Measurements from ENCODE around the gene MS4A10.
"Not testable (repeated sequence)": the region's sequence is repeated elsewhere in the genome, so short reads cannot be mapped to it uniquely, and the experiment has no call there.

Gene MS4A10

DNA sequence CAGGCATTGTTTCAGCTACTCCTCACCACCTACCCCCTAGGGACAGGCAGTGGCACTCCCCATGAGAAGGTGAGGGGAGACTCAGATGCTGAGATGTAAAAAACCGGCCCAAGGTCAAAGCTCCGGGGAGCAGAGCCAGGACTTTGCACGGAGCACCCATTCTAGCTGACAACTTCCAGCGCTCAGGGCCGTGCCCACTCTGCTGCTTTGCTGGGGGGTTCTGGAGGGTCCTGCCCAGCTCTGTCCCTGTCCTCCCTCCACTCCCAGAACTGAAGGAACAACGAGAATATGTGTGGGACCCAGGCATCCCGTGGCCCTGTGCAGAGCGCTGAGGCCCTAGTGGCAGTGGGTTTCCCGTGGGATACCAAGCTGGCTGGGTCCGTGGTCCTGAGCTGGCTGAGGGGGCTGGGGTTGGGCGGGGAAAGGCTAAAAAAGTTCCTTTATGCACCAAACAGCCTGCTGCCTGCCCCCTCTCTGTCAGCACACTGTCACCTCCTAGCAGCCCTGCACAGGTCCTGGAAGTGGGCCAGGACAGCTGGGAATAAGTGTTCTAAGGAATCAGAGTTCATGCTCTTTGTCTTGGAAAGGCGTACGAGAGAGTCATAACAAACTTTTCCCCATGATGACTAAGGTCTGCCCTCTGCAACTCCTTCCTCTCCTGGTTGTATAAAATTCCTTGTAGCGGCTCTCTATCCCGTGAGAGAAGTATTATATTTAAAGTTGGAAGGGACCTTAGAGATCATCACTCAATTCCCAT, 1.9 kb downstream of the MS4A10 start:
- no peak for DNase-seq (ENCODE audit: low read depth in 2 of 2)

DNA sequence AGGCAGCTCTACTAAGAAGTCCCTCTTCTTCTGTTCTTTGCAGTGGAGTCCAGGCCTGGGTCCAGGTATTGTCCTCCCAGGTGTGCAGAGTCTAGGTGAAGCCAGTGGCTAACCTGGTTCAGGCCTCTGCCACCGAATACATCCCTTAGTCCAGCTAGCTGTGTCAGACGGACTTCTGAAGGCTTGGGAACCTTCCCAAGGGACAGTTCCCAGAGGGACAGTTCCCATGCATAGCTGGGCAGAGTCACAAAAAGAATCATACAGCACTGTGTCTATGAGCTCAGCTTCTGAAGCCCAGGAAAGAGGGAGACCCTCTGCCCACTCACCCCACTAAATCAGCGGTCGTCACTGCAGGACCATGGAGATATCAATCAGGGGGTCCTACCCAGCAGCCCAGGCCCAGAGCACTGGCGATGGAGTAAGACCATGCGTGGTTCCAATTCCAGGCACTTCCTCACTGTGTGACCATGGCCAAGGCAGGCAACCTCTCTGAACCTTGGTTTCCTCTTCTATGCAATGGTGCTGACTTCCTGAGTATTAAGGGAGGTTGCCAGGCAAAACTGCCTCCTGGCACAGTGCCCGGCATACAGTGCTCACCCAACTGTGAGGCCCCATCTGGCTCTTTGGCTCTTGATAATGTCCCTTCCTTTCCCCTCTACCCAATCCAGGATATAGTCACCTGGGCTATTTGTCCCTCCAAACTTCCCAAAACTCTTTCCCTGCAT, 3.4 kb downstream of the MS4A10 start:
- DNase-seq (ENCODE audit: low read depth in 2 of 2), result no peak

DNA sequence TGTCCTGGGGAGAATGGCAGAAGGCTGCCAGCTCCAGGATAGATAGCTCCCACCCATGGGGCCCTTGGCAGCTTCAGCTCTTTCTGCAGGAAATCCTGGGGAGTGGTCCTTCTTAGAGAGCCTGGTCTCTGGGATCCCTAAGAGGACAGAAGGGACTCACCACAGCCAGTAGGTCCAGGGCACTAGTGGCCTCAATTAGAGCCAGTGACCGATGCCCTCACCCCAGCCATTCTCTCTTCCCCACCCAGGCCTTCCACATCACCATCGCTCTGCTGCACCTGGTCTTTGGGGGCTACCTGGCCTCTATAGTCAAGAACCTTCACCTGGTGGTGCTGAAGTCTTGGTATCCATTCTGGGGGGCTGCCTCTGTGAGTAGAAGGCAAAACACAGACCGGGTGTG, 5.6 kb downstream of the MS4A10 start:
- no peak for DNase-seq (ENCODE audit: low read depth in 2 of 2)

DNA sequence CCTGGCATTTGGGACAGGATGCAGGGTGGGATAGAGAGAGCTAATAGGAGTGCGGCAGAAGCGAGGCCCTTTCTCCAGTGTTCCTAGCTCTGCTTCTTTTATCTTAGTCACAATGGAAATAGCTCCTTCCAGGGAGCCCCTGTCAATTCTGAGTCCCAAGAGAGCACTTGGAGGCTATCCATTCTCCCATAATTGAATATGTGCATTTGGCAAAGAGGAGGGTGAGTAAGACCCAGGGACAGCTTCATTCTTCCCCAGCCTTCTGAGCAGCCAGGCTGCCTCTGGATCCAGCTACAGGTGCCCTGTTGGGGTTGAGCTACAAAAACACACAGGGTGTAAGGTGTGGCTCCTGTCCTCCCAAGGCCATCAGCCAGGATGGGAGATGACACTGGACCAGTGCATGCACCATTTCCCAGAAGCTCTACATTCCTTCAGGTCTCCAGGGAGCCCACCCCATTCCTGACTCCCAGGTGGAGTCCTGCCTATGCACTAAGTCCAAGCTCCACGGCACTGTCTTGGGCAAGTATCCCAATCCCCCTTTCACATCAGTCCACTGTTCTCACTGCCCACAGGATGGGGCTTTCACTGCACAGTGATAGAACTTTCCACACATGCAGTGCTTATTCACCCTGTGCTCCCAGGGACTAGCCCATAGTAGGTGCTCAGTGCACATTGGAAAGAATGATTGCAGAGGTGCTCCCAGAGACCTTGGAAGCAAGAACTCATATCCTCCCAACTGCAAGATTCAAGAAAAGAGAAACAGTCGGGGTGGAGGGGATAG, 6.2 kb downstream of the MS4A10 start:
- no peak for DNase-seq (ENCODE audit: low read depth in 2 of 2)

DNA sequence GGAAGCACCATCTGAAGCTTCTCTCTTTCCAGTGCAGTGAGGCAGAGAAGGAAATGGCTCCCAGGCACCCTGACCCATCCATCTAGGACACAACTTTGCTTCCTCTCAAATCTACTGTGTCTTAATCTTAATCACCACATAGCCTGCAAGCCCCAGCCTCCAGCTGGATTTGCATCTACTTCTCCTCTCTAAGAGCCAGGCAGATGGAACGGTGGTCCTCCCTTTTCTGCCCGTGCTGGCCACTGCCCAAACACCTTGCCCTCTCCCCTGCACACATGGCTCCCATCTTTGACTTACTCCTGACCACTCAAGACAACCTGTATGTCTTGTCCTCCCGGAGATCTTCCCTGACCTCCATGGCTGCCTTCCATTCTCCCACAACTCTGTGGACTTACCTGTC, 7.4 kb downstream of the MS4A10 start:
- DNase-seq (ENCODE audit: low read depth in 2 of 2), result no peak

DNA sequence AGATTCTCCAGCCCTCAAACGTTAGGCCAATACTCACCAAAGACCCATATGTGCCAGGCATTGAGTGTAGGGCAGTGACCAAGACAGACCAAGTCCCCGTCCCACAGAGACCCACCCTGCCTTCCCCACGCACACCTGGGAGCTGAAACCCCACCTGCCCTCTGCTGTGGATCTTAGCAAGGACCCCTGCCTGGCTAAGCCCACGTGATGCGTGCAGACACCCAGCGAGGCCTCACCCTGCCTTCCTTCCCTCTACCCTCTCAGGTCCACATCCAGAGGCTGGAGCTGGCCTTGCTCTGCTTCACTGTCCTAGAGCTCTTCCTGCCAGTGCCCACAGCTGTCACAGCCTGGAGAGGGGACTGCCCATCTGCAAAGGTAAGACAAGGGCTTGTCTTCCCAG, 10.2 kb downstream of the MS4A10 start:
- no peak for DNase-seq (ENCODE audit: low read depth in 2 of 2)

DNA sequence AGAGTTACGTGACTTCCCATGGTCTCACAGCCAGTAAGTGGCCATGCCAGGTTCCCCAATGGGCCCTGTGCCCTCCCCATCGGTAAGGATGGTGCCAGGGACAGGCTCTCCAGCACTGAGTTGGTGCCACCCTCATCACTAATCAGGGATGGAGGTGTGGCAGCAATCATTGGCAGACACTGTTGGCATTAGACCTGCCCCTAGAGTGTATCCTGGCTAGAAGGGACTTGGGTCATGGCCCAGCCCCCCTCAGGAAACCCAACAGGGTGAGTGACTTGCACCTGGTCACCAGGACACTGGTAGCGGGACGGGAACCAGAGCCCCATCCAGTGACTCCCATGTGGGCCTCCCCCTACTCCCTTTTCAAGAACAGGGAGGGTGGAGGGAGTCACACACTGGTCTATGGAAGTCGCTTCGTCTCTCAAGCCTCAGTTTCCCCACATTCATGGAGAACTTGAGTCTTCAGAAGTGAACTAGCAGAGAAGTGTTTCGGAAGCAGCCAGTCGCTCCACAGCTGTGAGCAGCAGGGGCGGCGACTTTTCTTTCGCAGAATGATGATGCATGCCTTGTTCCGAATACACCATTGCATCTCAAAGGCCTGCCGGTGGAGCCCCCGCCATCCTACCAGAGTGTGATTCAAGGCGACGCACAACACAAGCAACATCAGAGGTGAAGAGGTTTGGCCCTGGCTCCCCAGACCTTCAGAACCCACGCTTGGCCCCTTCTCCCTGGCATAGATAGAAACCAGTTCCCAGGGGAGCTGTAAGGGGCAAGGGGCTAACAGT, 12.9 kb downstream of the MS4A10 start:
- DNase-seq (ENCODE audit: low read depth in 2 of 2), result no peak

DNA sequence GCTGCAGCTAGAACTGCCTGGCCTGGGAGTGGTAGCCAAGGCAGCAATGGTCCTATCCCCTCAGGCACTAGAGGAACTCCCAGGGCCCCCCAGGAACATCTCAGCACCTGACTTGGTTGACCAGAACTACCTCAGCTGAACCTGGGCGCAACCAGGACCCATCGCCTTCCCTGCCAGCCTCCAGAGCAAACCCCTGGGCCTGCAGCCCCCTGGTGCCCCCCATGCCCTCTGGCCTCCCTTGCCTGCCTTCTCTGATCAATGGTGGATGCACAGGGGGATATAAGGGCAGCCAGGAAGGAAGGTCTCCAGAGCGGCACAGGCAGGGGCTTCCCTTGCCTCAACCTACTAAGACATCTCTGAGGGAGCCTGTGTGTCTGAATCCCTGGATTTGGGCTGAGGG, 13.5 kb downstream of the MS4A10 start:
- no peak for DNase-seq (ENCODE audit: low read depth in 2 of 2)

DNA sequence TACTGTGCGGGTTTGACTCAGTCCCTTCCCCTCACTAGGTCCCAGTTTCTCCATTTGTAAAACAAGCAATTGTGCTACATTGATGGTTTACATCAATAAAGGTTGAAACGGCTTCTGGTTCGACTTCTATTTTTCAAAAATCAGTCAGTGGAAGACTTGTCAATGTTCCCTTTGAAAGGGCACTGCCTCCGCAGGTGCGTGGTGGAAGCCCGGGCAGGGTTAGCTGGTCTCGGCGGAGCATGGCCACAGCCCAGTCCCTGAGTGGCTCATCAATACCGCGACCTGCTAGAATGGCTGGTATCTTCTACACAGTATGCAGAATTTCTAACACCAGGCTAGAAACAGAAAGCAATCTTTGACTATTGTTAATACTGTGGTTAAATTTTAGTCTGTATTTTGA, 16.1 kb downstream of the MS4A10 start:
- no peak for DNase-seq (ENCODE audit: low read depth in 2 of 2)

DNA sequence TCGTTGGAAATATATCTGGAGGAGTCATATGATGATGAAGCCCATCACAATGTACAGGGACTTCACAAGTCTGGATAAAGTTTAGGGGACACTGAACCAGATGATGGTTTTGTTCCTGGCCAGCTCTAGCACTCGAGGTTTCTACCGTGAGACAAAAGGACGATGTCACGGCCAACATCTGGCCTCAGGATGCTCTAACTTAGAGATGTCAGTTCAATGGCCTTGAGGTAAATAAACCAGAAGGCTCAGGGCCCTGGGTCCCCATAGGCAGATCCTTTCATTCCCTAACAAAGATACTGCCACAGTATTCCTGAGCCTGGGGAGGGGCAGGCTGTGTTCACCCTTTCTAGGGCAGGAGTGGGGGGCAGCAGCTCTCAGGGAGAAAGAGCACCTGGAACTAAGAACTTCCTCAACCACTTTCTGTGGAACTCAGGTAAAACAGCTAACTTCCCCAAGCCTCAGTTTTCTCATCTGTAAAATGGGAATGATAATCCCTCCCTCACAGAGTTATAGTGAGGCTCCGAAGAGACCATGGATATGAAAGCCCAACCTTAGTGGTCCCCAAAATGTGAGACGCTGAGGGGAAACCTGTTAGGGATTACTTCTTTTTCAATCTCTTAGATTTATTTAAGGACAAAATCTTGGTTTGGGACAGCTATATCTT, 18.3 kb downstream of the MS4A10 start:
- no peak for DNase-seq (ENCODE audit: low read depth in 2 of 2)

DNA sequence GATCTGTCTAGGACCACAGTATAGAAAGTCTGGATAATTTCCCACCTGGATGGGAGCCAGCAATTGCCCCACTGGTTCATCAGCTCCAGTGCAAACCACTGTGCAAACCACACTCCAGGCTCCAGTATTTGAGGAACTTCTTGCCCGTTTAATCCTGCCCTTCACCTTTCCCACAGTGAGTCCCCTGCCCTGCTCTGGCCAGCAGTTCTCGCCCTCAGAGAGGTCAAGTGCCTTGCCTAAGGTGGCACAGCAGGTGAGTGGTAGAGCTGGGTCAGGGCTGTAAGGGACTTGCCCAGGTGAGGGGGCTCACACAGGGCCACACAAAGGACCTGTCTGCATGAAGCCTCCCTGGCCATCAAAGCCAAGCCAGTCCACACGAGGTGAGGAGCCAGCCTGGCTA, 24.1 kb downstream of the MS4A10 start:
- no peak for DNase-seq (ENCODE audit: low read depth in 2 of 2)

DNA sequence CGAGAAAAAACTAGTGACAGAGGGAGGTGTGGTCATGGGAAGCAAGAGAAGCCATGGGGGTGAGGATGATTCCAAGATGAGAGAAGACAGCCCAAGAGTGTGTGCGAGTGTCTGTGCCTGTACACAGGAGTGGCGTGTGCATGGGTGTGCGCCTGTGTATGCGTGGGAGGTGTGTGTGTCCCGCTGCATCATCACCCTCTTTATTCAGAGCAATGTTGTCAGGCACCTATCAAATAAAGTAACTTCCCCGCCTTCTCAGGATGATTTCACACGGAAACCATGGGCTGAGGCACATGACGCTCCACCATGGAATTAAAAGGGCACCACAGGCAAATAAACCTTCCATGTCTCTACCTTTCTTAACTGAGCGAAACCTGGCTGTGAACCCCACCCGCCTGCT, 24.6 kb downstream of the MS4A10 start:
- DNase-seq (ENCODE audit: low read depth in 2 of 2), result no peak

DNA sequence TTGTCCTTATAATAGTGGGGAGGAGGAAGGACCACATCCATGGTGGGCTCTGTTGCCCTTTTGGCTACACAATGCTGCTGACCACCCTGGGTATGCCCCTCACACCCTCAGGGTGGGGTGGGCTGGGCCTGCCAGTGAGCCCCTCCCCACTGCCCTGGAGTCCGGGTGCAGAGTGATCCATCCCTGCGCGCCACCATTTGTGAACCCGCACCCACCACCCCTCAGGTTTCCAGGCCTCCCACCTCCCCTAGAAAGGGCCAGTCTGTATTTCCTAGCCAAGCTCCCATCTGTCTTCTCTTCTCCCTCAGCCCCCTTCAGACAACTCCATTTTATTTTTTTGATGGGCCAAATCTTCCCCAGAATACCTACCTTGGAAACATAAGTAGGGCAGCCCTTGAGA, 25.0 kb downstream of the MS4A10 start:
- DNase-seq (ENCODE audit: low read depth in 2 of 2), result no peak

DNA sequence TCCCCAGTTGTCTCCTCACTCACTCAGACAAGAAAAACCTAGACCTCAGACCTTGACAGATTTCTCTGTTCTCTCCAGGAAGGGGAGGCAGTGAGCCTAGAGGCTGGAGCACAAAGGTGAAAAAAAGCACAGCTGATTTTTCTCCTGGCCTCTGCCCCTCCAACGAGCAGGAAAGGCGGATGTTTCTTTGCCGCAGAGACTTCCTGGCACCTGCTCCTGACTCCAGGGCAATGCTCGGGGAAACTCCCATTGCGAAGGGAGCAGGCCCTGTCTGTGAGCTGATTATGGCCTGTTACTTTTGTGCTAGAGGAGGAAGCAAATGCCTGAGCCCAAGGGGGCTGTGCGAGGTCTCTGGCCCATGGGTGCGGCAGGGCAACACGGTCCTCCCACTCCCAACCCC, 25.4 kb downstream of the MS4A10 start:
- DNase-seq (ENCODE audit: low read depth in 2 of 2), result no peak

DNA sequence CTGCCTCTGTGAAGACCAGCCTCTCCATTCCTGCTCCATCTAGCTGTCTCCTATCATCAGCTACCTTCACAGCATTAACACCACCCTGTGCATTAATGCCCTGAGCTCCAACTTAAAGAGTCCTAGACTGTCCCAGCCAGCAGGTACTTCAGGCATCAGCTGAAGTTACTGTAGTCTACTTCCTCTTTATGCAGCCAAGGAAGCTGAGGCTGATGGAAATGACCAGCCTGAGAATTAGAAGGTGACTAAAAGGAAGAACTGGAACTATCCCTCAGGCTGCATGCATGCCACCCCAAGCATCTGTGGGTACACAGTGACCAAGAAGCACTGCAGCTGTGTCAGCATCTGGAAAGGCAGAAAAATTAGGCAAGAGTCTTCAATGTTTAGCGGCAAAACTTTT, 28.2 kb downstream of the MS4A10 start:
- DNase-seq (ENCODE audit: low read depth in 2 of 2), result no peak

DNA sequence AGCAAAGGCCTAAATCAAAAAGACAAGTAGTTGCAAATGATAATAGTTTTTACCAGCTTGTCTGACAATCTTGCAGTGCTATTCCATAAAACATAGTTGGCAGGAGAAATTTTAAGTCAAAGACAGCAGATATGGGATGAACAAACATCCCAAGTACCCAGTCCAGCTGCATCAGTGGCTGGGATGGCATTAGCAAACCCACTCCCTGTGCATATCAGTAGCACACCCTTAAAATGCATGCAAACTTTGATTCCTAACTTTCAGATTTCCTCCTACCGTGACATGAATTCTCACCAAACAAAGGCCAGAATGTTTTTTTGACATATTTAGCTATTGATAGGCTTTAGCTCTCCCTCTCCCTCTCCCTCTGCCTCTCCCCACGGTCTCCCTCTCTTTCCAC, 29.0 kb downstream of the MS4A10 start:
- no peak for DNase-seq (ENCODE audit: low read depth in 2 of 2)

DNA sequence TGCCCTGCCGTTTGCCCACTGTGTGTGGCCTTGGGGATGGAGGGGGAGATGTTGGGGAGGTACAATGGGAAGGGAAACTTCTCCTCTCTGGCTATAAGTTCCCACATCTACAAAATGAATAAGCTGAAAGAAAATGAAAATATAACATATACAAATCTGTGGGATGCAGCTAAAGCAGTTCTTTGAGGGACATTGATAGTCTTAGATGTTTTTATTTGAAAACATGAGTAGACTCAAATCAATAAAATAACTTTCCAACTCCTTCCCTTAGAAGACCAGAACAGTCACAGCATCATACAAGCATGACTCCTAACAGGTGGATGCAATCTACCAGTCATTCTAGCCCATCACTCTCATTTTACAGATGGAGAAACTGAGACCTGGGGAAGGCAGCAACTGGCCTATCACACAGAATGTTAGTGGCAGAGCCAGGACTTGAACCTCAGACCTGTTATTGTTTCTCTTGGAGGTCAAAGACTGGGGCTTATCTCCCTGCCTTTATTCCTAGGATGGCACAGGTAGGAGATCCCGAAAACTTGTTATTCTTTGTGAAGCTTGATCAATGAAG, 31.5 kb downstream of the MS4A10 start:
- no peak for DNase-seq (ENCODE audit: low read depth in 2 of 2)

DNA sequence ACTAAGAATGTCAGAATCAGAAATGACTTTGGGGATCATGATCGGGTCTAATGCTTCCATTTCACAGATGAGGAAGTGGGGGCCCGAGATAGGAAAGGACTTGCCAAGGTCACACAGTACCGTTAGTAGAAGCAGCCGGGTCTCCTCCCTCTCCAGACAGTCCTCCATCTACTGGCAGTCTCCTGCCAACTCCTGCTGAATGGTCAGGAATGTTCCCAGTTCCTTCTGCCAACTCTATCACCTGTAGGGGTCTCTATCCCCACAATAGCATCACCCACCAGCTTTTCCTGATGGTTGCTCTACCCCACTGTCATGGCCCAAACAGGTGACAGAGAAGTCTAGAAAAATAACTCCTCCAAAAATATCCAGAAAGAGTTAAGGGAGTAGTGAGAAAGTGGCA, 32.9 kb downstream of the MS4A10 start:
- no peak for DNase-seq (ENCODE audit: low read depth in 2 of 2)

DNA sequence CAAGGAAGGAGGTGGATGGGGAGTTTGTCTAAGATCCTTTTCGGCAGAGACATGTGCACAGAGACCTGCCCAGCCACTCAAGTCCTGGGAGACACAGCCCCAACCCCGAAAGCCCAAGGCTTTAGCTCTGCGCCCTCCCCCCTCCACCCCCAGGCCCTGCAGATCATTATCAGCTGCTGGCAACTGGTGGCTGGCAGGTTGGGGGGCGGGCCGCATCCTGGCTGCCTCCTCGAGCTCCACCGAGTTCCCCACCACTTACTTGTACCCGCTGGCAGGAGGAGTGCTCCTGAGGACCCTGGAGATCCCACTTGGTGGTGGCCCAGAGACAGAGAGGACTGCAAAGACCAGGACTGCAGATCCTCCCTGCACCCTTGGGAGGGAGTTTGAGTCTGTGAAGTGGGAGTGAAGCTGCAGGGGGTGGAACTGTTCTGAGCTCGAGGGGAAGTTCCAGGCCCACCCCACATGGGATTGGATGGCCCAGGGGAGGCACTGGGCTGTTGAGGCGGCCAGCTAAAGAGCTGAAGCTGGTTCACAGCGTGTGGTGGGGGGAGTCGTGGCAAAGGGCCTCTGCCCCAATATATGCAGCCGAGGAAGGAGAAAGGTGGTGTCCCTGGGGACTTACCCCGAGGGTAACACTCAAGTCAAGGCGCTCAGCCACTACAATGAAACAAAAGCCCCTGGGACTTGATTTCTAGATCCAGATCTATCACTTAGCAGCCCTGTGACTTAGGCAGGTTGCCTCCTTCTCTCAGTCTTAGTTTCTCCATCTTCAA, 36.9 kb downstream of the MS4A10 start:
- DNase-seq (ENCODE audit: low read depth in 2 of 2), result no peak

DNA sequence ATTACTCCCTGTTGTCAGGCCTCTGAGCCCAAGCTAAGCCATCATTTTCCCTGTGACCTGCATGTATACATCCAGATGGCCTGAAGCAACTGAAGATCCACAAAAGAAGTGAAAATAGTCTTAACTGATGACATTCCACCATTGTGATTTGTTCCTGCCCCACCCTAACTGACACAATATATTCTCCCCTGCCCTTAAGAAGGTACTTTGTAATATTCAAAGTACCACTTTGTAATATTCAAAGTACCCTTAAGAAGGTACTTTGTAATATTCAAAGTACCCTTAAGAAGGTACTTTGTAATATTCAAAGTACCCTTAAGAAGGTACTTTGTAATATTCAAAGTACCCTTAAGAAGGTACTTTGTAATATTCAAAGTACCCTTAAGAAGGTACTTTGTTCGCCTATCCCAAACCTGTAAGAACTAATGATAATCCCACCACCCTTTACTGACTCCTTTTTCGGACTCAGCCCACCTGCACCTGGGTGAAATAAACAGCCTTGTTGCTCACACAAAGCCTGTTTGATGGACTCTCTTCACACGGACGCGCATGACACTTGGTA, 38.7 kb downstream of the MS4A10 start:
- not testable (repeated sequence) for DNase-seq (ENCODE audit: low read depth in 2 of 2)
